Neural cell (in vitro differentiated cells): ENCODE measurements around the gene RHOT2. TPM values are rescaled to one million over a fixed set of nuclear protein-coding genes. Genes with fewer than 3 reads are reported as not detected.

Experiments used
- H2AFZ ChIP-seq: fragments of 200-600, 300-800 bp; sonication (generic), shearing (Covaris generic); 2 replicates; pipeline ENCODE4 v1.6.0; 2014; ENCODE audit warnings: low read depth, mild to moderate bottlenecking, antibody characterized with exemption, low read length, moderate library complexity
- H3F3A ChIP-seq: fragments of 200-600 bp; shearing (Covaris generic); 2 replicates; pipeline ENCODE4 v1.6.1; 2016; ENCODE audit warnings: mild to moderate bottlenecking, moderate library complexity, mixed read lengths, antibody characterized with exemption, low read length; ENCODE audit not compliant: insufficient read depth, poor library complexity, severe bottlenecking
- H3K27ac ChIP-seq: fragments of 200-600, 300-800 bp; sonication (generic), shearing (Covaris generic); 2 replicates; pipeline ENCODE4 v1.5.1; 2014; ENCODE audit warnings: mild to moderate bottlenecking, low read length, moderate library complexity
- H3K27me3 ChIP-seq: fragments of 300-800, 200-600 bp; sonication (generic), shearing (Covaris generic); 2 replicates; pipeline ENCODE4 v1.6.0; 2014; ENCODE audit warnings: mild to moderate bottlenecking, low read depth, low read length, moderate library complexity; ENCODE audit not compliant: insufficient read depth
- H3K36me3 ChIP-seq: fragments of 300-800, 200-600 bp; sonication (generic), shearing (Covaris generic); 2 replicates; pipeline ENCODE4 v1.5.1; 2014; ENCODE audit warnings: mild to moderate bottlenecking, antibody characterized with exemption, low read length, moderate library complexity; ENCODE audit not compliant: insufficient read depth
- H3K4me2 ChIP-seq: fragments of 300-800, 200-600 bp; sonication (generic), shearing (Covaris generic); 2 replicates; pipeline ENCODE4 v1.6.0; 2014; ENCODE audit warnings: mild to moderate bottlenecking, low read length
- H3K4me3 ChIP-seq: fragments of 300-800, 200-600 bp; sonication (generic), shearing (Covaris generic); 2 replicates; pipeline ENCODE4 v1.5.1; 2014; ENCODE audit warnings: mild to moderate bottlenecking, low read length, moderate library complexity
- H3K79me2 ChIP-seq: fragments of 200-600 bp; shearing (Covaris generic); replicated peaks from 2 replicates; pipeline ENCODE4 v1.6.0; 2014; ENCODE audit warnings: mild to moderate bottlenecking, low read length, moderate library complexity; ENCODE audit not compliant: insufficient read depth
- H3K9ac ChIP-seq: fragments of 300-800, 200-600 bp; sonication (generic), shearing (Covaris generic); 2 replicates; pipeline ENCODE4 v1.6.1; 2016; ENCODE audit warnings: mild to moderate bottlenecking, low read length, mixed read lengths
- H3K9me2 ChIP-seq: fragments of 200-600 bp; shearing (Covaris generic); 2 replicates; pipeline ENCODE4 v1.6.1; 2016; ENCODE audit warnings: mild to moderate bottlenecking, low read length, mixed read lengths; ENCODE audit not compliant: insufficient read depth
- H3K9me3 ChIP-seq: fragments of 200-600, 300-800 bp; sonication (generic), shearing (Covaris generic); 2 replicates; pipeline ENCODE4 v1.6.1; 2016; ENCODE audit warnings: mild to moderate bottlenecking, mixed run types, low read length, moderate library complexity, mixed read lengths
- H4K20me1 ChIP-seq: fragments of 200-600 bp; shearing (Covaris generic); 2 replicates; pipeline ENCODE4 v1.6.1; 2016; ENCODE audit warnings: mild to moderate bottlenecking, mixed run types; ENCODE audit not compliant: insufficient read depth
- EP300 ChIP-seq: fragments of 450-650 bp; conservative IDR thresholded peaks from 2 replicates; pipeline ENCODE4 v1.6.1; 2014; ENCODE audit warnings: antibody characterized with exemption, mild to moderate bottlenecking, moderate library complexity; ENCODE audit not compliant: poor library complexity, severe bottlenecking
- EZH2 ChIP-seq: fragments of 200-600, 300-800 bp; shearing (Covaris generic), sonication (generic); IDR thresholded peaks from 2 replicates; pipeline ENCODE4 v1.6.1; 2014; ENCODE audit warnings: antibody characterized with exemption, low read length, borderline replicate concordance, mild to moderate bottlenecking; ENCODE audit not compliant: insufficient read depth, poor library complexity, severe bottlenecking
- MXI1 ChIP-seq: fragments of 450-650 bp; conservative IDR thresholded peaks from 2 replicates; pipeline ENCODE4 v1.6.1; 2014; ENCODE audit warnings: antibody characterized with exemption, mild to moderate bottlenecking; ENCODE audit not compliant: poor library complexity, severe bottlenecking
- POLR2AphosphoS5 ChIP-seq: IDR thresholded peaks from 2 replicates; pipeline ENCODE4 v1.6.1; 2012
- RAD21 ChIP-seq: fragments of 450-650 bp; conservative IDR thresholded peaks from 2 replicates; pipeline ENCODE4 v1.6.1; 2014; ENCODE audit warnings: antibody characterized with exemption, mild to moderate bottlenecking, moderate library complexity
- SMC3 ChIP-seq: fragments of 450-650 bp; conservative IDR thresholded peaks from 2 replicates; pipeline ENCODE4 v1.6.1; 2014; ENCODE audit warnings: antibody characterized with exemption, mild to moderate bottlenecking, moderate library complexity; ENCODE audit not compliant: poor library complexity
- TAF1 ChIP-seq: IDR thresholded peaks from 2 replicates; pipeline ENCODE4 v1.6.1; 2012; ENCODE audit warnings: low read depth
- polyA minus RNA-seq: library from RNA; depleted of rRNA, polyadenylated mRNA; stranded (reverse); fragments of >200 nt; gene quantifications from 2 replicates; pipeline ENCODE4 v1.2.3, GENCODE V29; 2014
- polyA plus RNA-seq: library from polyadenylated mRNA; depleted of rRNA; stranded (reverse); fragments of >200 nt; gene quantifications from 2 replicates; pipeline ENCODE4 v1.2.3, GENCODE V29; 2014
- TF ChIP-seq, protein P1 (sequence below): IDR thresholded peaks from 2 replicates; pipeline ENCODE4 v1.6.1; 2012; ENCODE audit warnings: borderline replicate concordance
- TF ChIP-seq, protein P2 (sequence below): fragments of 450-650 bp; IDR thresholded peaks from 2 replicates; pipeline ENCODE4 v1.5.1; 2014; ENCODE audit warnings: antibody characterized with exemption, mild to moderate bottlenecking, moderate library complexity; ENCODE audit not compliant: poor library complexity, severe bottlenecking

RHOT2 gene
- polyA plus RNA-seq (132 and 192 TPM in 2 replicates), polyA minus RNA-seq (42.5 and 55.3 TPM in 2 replicates)

DNA sequence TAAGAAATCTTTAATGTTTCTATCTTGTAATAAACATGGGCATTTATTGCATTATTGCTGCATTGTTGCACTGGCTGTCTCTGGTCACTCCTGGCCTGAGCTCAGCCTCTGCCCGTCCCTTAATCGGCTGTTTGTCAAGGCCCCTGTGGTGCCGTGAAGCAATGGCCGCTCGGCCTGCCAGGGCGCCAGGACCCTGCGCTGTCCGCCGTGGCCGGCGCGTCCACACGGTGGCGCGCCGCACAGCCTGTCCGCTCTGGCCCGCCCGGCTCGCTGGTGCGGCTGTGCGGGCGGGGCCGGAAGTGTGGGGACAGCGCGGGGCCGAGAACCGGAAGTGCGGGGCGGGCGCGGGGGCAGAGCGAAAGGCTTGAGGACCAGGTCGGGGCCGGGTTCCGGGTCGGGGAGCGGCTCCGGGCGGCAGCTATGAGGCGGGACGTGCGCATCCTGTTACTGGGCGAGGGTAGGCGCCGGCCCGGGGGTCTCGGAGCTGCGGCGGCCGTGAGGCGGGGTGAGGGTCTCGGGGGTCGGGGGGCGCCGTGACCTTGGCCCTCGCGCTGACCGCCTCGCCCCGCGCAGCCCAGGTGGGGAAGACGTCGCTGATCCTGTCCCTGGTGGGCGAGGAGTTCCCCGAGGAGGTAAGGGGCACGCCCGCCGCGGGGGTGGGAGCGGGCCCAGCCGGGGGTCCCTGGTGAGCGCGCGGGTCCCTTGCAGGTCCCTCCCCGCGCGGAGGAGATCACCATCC is at the start of gene RHOT2:
RHOT2 (plus strand) TSS at position 353 of the 739 bp plus-strand sequence; CDS start at position 421, 68 bp downstream.
- Histone ChIP-seq H3K9me2 (no peaks in the 10 kb centered on the region), H4K20me1 (no peaks in the 10 kb centered on the region), H3K9ac (peak within 1 kb of the TSS; percentile 83), H3K9me3 (no peaks in the 10 kb centered on the region), H3K4me3 (peak within 1 kb of the TSS; percentile 98), H3K4me2 (peak within 1 kb of the TSS; percentile 65), H2AFZ (no peak within 1 kb of the TSS), H3F3A (no peaks in the 10 kb centered on the region), H3K27ac (peak within 1 kb of the TSS; percentile 24), H3K27me3 (no peaks in the 10 kb centered on the region), H3K36me3 (no peaks in the 10 kb centered on the region), H3K79me2 (peaks cover 9% of the 10 kb centered on the region)
- TF ChIP-seq POLR2AphosphoS5 (peak; percentile 89), SMC3 (peak; percentile 90), EP300 (peak; percentile 61), EZH2 (no peak), TAF1 (no peak), MXI1 (peak; percentile 74), RAD21 (peak; percentile 76)
- TF ChIP-seq, protein P1, sequence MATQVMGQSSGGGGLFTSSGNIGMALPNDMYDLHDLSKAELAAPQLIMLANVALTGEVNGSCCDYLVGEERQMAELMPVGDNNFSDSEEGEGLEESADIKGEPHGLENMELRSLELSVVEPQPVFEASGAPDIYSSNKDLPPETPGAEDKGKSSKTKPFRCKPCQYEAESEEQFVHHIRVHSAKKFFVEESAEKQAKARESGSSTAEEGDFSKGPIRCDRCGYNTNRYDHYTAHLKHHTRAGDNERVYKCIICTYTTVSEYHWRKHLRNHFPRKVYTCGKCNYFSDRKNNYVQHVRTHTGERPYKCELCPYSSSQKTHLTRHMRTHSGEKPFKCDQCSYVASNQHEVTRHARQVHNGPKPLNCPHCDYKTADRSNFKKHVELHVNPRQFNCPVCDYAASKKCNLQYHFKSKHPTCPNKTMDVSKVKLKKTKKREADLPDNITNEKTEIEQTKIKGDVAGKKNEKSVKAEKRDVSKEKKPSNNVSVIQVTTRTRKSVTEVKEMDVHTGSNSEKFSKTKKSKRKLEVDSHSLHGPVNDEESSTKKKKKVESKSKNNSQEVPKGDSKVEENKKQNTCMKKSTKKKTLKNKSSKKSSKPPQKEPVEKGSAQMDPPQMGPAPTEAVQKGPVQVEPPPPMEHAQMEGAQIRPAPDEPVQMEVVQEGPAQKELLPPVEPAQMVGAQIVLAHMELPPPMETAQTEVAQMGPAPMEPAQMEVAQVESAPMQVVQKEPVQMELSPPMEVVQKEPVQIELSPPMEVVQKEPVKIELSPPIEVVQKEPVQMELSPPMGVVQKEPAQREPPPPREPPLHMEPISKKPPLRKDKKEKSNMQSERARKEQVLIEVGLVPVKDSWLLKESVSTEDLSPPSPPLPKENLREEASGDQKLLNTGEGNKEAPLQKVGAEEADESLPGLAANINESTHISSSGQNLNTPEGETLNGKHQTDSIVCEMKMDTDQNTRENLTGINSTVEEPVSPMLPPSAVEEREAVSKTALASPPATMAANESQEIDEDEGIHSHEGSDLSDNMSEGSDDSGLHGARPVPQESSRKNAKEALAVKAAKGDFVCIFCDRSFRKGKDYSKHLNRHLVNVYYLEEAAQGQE = no peak
- TF ChIP-seq, protein P2, sequence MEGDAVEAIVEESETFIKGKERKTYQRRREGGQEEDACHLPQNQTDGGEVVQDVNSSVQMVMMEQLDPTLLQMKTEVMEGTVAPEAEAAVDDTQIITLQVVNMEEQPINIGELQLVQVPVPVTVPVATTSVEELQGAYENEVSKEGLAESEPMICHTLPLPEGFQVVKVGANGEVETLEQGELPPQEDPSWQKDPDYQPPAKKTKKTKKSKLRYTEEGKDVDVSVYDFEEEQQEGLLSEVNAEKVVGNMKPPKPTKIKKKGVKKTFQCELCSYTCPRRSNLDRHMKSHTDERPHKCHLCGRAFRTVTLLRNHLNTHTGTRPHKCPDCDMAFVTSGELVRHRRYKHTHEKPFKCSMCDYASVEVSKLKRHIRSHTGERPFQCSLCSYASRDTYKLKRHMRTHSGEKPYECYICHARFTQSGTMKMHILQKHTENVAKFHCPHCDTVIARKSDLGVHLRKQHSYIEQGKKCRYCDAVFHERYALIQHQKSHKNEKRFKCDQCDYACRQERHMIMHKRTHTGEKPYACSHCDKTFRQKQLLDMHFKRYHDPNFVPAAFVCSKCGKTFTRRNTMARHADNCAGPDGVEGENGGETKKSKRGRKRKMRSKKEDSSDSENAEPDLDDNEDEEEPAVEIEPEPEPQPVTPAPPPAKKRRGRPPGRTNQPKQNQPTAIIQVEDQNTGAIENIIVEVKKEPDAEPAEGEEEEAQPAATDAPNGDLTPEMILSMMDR = peak; percentile 98

DNA sequence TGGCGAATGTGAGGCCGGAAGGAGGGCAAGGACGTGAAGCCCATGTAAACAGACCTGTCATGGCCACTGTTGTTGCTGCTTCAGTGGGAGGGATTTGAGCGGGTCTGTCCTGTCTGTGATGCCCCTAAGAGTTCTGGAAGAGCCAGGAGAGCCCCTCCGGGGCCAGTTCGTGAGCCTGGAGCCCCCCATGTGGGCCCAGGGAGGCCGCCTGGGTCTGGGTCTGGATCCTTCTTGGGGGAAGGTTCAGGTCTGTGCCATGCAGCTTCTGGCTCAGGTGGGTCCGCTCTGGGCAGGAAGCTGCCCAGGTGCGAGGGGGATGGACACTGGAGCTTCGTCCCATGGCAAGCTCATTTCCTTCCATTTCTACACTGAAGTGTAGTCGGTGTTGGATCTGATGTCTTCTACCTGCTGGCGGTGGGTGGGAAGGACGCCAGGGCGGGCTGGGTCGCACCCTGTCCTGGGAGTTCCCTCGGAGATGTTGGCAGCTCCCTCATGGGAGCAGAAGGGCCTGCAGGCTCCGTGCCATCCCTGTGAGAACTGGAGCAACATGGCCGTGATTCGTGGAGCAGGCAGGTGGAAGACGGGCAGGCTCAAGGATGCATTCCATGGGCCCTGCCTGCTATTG is 48.3 kb upstream of the RHOT2 start:
- Histone ChIP-seq H3K9me2 (no peaks in the 10 kb centered on the region), H3K9ac (no peak overlapping the region), H2AFZ (no peak overlapping the region), H3F3A (no peaks in the 10 kb centered on the region), H3K79me2 (no peaks in the 10 kb centered on the region), H3K4me2 (no peak overlapping the region), H3K9me3 (no peaks in the 10 kb centered on the region), H3K36me3 (peaks cover 6% of the 10 kb centered on the region), H3K27me3 (no peaks in the 10 kb centered on the region), H3K4me3 (no peak overlapping the region), H3K27ac (no peak overlapping the region), H4K20me1 (no peaks in the 10 kb centered on the region)
- TF ChIP-seq RAD21 (no peak), EP300 (no peak), MXI1 (no peak), SMC3 (no peak), TAF1 (no peak), POLR2AphosphoS5 (no peak), EZH2 (no peak)
- TF ChIP-seq, protein P1 = no peak
- TF ChIP-seq, protein P2 = no peak
